SK-N-SH (cell line): ENCODE data around the gene AGRN.

ENCODE experiments used
- EP300 ChIP-seq, 2 experiments: IDR thresholded peaks; 2 replicates each; pipeline versions ENCODE4 v1.4.0 to v1.6.1; 2012; ENCODE audit warnings: borderline replicate concordance in 1 of 2, low read depth in 1 of 2, low read length in 1 of 2
- GATA2 ChIP-seq: sonication (generic); formaldehyde crosslinking; IDR thresholded peaks from 2 replicates; pipeline ENCODE4 v1.5.0; 2020; ENCODE audit warnings: mild to moderate bottlenecking, missing genetic modification reagents
- RAD21 ChIP-seq: IDR thresholded peaks from 2 replicates; pipeline ENCODE4 v1.6.1; 2012; ENCODE audit warnings: mild to moderate bottlenecking, low read length
- RXRA ChIP-seq: IDR thresholded peaks from 2 replicates; pipeline ENCODE4 v1.4.0; 2012; ENCODE audit warnings: low read depth, mild to moderate bottlenecking, borderline replicate concordance
- SIN3A ChIP-seq: IDR thresholded peaks from 2 replicates; pipeline ENCODE4 v1.6.1; 2012; ENCODE audit warnings: low read depth, mild to moderate bottlenecking, low read length, moderate library complexity, borderline replicate concordance
- TAF1 ChIP-seq: IDR thresholded peaks from 2 replicates; pipeline ENCODE4 v1.6.1; 2012; ENCODE audit warnings: low read depth, mild to moderate bottlenecking, low read length, moderate library complexity, borderline replicate concordance
- TF ChIP-seq, protein P1 (sequence below): fragments of 200-600 bp; sonication (generic); IDR thresholded peaks from 2 replicates; pipeline ENCODE4 v1.6.1; 2017; ENCODE audit warnings: antibody characterized with exemption, mild to moderate bottlenecking, moderate library complexity
- TF ChIP-seq, protein P2 (sequence below): IDR thresholded peaks from 2 replicates; pipeline ENCODE4 v1.6.1; 2012; ENCODE audit warnings: mild to moderate bottlenecking, low read depth, low read length, moderate library complexity
- TF ChIP-seq, protein P3 (sequence below): IDR thresholded peaks from 2 replicates; pipeline ENCODE4 v1.4.0; 2012; ENCODE audit warnings: low read depth, borderline replicate concordance

DNA sequence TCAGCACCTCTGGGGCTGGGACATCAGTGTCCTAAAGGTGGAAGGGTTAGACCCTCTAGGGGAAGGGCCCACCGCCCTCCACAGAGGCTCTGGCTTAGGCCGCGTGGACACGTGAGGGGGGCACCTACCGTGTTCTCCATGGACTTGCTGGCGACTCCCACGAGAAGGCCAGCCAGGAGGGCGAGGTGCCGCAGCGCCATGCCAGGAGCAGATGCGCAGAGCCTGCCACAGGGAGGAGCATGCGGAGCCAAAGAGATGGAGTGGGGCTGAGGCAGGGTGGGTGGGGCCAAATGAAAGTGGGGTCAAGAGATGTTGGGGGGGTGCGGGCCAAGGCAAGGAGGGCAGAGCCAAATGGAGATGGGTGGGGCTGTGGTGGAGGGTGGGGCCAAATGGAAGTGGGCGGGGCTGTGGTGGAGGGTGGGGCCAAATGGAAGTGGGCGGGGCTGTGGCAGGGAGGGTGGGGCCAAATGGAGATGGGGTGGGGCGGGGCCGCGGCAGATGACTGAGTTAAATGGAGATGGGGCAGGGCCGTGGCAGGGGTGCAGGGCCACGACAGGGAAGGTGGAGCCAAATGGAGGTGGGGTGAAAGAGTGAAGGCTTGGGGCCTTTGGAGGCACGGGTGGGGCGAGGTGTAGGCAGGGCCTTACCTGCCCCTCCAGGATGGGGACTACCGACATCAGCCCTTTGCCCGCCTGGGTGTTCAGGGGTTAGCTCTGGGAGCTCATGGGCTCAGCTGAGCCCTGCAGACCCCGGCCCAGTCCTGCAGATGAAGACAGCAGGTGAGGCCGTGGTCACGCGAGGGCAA lies 71.6 kb downstream of the AGRN start:
- TF ChIP-seq, protein P1, sequence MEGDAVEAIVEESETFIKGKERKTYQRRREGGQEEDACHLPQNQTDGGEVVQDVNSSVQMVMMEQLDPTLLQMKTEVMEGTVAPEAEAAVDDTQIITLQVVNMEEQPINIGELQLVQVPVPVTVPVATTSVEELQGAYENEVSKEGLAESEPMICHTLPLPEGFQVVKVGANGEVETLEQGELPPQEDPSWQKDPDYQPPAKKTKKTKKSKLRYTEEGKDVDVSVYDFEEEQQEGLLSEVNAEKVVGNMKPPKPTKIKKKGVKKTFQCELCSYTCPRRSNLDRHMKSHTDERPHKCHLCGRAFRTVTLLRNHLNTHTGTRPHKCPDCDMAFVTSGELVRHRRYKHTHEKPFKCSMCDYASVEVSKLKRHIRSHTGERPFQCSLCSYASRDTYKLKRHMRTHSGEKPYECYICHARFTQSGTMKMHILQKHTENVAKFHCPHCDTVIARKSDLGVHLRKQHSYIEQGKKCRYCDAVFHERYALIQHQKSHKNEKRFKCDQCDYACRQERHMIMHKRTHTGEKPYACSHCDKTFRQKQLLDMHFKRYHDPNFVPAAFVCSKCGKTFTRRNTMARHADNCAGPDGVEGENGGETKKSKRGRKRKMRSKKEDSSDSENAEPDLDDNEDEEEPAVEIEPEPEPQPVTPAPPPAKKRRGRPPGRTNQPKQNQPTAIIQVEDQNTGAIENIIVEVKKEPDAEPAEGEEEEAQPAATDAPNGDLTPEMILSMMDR, result no peak
- TF ChIP-seq, protein P2, sequence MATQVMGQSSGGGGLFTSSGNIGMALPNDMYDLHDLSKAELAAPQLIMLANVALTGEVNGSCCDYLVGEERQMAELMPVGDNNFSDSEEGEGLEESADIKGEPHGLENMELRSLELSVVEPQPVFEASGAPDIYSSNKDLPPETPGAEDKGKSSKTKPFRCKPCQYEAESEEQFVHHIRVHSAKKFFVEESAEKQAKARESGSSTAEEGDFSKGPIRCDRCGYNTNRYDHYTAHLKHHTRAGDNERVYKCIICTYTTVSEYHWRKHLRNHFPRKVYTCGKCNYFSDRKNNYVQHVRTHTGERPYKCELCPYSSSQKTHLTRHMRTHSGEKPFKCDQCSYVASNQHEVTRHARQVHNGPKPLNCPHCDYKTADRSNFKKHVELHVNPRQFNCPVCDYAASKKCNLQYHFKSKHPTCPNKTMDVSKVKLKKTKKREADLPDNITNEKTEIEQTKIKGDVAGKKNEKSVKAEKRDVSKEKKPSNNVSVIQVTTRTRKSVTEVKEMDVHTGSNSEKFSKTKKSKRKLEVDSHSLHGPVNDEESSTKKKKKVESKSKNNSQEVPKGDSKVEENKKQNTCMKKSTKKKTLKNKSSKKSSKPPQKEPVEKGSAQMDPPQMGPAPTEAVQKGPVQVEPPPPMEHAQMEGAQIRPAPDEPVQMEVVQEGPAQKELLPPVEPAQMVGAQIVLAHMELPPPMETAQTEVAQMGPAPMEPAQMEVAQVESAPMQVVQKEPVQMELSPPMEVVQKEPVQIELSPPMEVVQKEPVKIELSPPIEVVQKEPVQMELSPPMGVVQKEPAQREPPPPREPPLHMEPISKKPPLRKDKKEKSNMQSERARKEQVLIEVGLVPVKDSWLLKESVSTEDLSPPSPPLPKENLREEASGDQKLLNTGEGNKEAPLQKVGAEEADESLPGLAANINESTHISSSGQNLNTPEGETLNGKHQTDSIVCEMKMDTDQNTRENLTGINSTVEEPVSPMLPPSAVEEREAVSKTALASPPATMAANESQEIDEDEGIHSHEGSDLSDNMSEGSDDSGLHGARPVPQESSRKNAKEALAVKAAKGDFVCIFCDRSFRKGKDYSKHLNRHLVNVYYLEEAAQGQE, result no peak
- no peak for TF ChIP-seq RAD21
- TF ChIP-seq RXRA, result no peak
- TF ChIP-seq EP300 (IDR thresholded peaks at IDR 0.05; ENCODE audit: borderline replicate concordance in 1 of 2, low read depth in 1 of 2, low read length in 1 of 2), result no peak
- TF ChIP-seq GATA2, result no peak
- TF ChIP-seq, protein P3, sequence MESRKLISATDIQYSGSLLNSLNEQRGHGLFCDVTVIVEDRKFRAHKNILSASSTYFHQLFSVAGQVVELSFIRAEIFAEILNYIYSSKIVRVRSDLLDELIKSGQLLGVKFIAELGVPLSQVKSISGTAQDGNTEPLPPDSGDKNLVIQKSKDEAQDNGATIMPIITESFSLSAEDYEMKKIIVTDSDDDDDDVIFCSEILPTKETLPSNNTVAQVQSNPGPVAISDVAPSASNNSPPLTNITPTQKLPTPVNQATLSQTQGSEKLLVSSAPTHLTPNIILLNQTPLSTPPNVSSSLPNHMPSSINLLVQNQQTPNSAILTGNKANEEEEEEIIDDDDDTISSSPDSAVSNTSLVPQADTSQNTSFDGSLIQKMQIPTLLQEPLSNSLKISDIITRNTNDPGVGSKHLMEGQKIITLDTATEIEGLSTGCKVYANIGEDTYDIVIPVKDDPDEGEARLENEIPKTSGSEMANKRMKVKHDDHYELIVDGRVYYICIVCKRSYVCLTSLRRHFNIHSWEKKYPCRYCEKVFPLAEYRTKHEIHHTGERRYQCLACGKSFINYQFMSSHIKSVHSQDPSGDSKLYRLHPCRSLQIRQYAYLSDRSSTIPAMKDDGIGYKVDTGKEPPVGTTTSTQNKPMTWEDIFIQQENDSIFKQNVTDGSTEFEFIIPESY, result no peak
- TF ChIP-seq TAF1, result no peak
- no peak for TF ChIP-seq SIN3A
